Stomach (tissue), 4 donors: Measurements from ENCODE around the gene ASCC3.

ENCODE experiments used
- CTCF ChIP-seq, 7 experiments: fragments of 450-650 bp in 4 of 7; fragments of 200-600 bp in 3 of 7; sonication (generic) in 3 of 7; IDR thresholded peaks; one replicate each; pipeline ENCODE4 v1.5.1; 2016 to 2019; ENCODE audit warnings: antibody characterized with exemption in 7 of 7, control low read depth in 2 of 7, mild to moderate bottlenecking in 1 of 7
- POLR2A ChIP-seq, 4 donors: fragments of 450-650 bp; IDR thresholded peaks; one replicate each; pipeline ENCODE4 v1.6.1; 2016; ENCODE audit warnings: antibody characterized with exemption in 4 of 4, control low read depth in 2 of 4, mild to moderate bottlenecking in 1 of 4, moderate library complexity in 1 of 4

- TF ChIP-seq CTCF (IDR thresholded peaks at IDR 0.05): no peak
- no peak for TF ChIP-seq POLR2A (IDR thresholded peaks at IDR 0.05)
Measured at GRCh38 chr6:100915876-100916275, 34.7 kb upstream of the ASCC3 start.
